HUES64 (cell line): ENCODE results near the gene NUP50.

Experiments
- H3K27ac ChIP-seq: 2 replicates; pipeline ENCODE4 v1.7.0; 2013; ENCODE audit warnings: low read depth, low read length, inconsistent platforms
- H3K27me3 ChIP-seq: 2 replicates; pipeline ENCODE4 v1.6.1; 2013; ENCODE audit warnings: mild to moderate bottlenecking, low read length; ENCODE audit not compliant: insufficient read depth
- H3K36me3 ChIP-seq: 2 replicates; pipeline ENCODE4 v1.6.1; 2013; ENCODE audit warnings: mild to moderate bottlenecking, low read length; ENCODE audit not compliant: insufficient read depth
- H3K4me1 ChIP-seq: 2 replicates; pipeline ENCODE4 v1.6.1; 2013; ENCODE audit warnings: mild to moderate bottlenecking, low read length, moderate library complexity; ENCODE audit not compliant: insufficient read depth
- H3K4me3 ChIP-seq: 2 replicates; pipeline ENCODE4 v1.5.1; 2013; ENCODE audit warnings: mild to moderate bottlenecking, low read length, moderate library complexity
- H3K9ac ChIP-seq: 2 replicates; pipeline ENCODE4 v1.6.1; 2013; ENCODE audit warnings: mild to moderate bottlenecking, low read depth, low read length
- H3K9me3 ChIP-seq: 2 replicates; pipeline ENCODE4 v1.6.1; 2013; ENCODE audit warnings: low read depth, low read length; ENCODE audit not compliant: insufficient read depth
- WGBS: fragments of 150-250, 120-280 bp; methylation state at CpG from one replicate; pipeline ENCODE4 v1.1.7; 2013; ENCODE audit warnings: missing lambda C conversion rate; 5-methylcytosine and 5-hydroxymethylcytosine counted together

Gene NUP50

GRCh38 chr22:45204819-45205218, 41.1 kb downstream of the NUP50 start:
- Histone ChIP-seq H3K27ac (no peak overlapping the region), H3K9me3 (no peaks in the 10 kb centered on the region), H3K9ac (no peak overlapping the region), H3K36me3 (peaks cover 13% of the 10 kb centered on the region; the same call in 1 of the 2 replicates), H3K4me3 (no peak overlapping the region), H3K27me3 (no peaks in the 10 kb centered on the region), H3K4me1 (no peaks in the 10 kb centered on the region)
- 92% methylated on average over 14 of the region's 14 CpGs for WGBS

GRCh38 chr22:45205276-45205925, 41.7 kb downstream of the NUP50 start:
- Histone ChIP-seq H3K4me1 (no peaks in the 10 kb centered on the region), H3K9ac (no peak overlapping the region), H3K9me3 (no peaks in the 10 kb centered on the region), H3K27me3 (no peaks in the 10 kb centered on the region), H3K36me3 (peaks cover 12% of the 10 kb centered on the region; the same call in 1 of the 2 replicates), H3K4me3 (no peak overlapping the region), H3K27ac (no peak overlapping the region)
- 93% methylated on average over 20 of the region's 20 CpGs for WGBS

- no peaks in the 10 kb centered on the region for H3K4me1 ChIP-seq
- no peaks in the 10 kb centered on the region for H3K27me3 ChIP-seq
- H3K4me3 ChIP-seq: no peak overlapping the region
- H3K27ac ChIP-seq: no peak overlapping the region
- 93% methylated on average over 6 of the region's 6 CpGs for WGBS
- H3K36me3 ChIP-seq: peaks cover 12% of the 10 kb centered on the region; the same call in 1 of the 2 replicates
- no peak overlapping the region for H3K9ac ChIP-seq
- no peaks in the 10 kb centered on the region for H3K9me3 ChIP-seq
These were observed 42.5 kb downstream of the NUP50 start for GRCh38 chr22:45206233-45206632.

GRCh38 chr22:45207533-45207932, 43.8 kb downstream of the NUP50 start:
- no peak overlapping the region for H3K9ac ChIP-seq

GRCh38 chr22:45207981-45208664, 44.4 kb downstream of the NUP50 start:
- WGBS: 90% methylated on average over 24 of the region's 24 CpGs
- Histone ChIP-seq H3K9me3 (no peaks in the 10 kb centered on the region), H3K9ac (no peak overlapping the region), H3K4me3 (no peak overlapping the region), H3K4me1 (peaks cover 9% of the 10 kb centered on the region; the same call in 1 of the 2 replicates), H3K27ac (no peak overlapping the region), H3K27me3 (no peaks in the 10 kb centered on the region), H3K36me3 (0 out of 2 replicates have a peak, but pooled peaks cover 3% of the 10 kb centered on the region)

More at GRCh38 chr22:45207533-45207932, 43.8 kb downstream of the NUP50 start:
- H3K36me3 ChIP-seq: peaks cover 8% of the 10 kb centered on the region; the same call in 1 of the 2 replicates
- H3K9me3 ChIP-seq: no peaks in the 10 kb centered on the region
- H3K27me3 ChIP-seq: no peaks in the 10 kb centered on the region
- WGBS: 97% methylated on average over 13 of the region's 13 CpGs
- H3K4me1 ChIP-seq: peaks cover 3% of the 10 kb centered on the region; the same call in 1 of the 2 replicates
- no peak overlapping the region for H3K4me3 ChIP-seq
- no peak overlapping the region for H3K27ac ChIP-seq

- Histone ChIP-seq H3K4me3 (no peak overlapping the region), H3K27ac (no peak overlapping the region), H3K27me3 (no peaks in the 10 kb centered on the region), H3K36me3 (0 out of 2 replicates have a peak, but pooled peaks cover 3% of the 10 kb centered on the region), H3K9me3 (no peaks in the 10 kb centered on the region), H3K9ac (no peak overlapping the region), H3K4me1 (peaks cover 10% of the 10 kb centered on the region; the same call in 1 of the 2 replicates)
- 79% methylated on average over 10 of the region's 10 CpGs for WGBS
These were observed 44.9 kb downstream of the NUP50 start for GRCh38 chr22:45208696-45208992.

GRCh38 chr22:45208993-45209838, 45.5 kb downstream of the NUP50 start:
- Histone ChIP-seq H3K4me1 (peaks cover 10% of the 10 kb centered on the region; the same call in 1 of the 2 replicates), H3K9ac (no peak overlapping the region), H3K9me3 (no peaks in the 10 kb centered on the region), H3K27ac (no peak overlapping the region), H3K27me3 (no peaks in the 10 kb centered on the region), H3K36me3 (0 out of 2 replicates have a peak, but pooled peaks cover 3% of the 10 kb centered on the region), H3K4me3 (no peak overlapping the region)
- 56% methylated on average over 29 of the region's 29 CpGs for WGBS

GRCh38 chr22:45210174-45210573, 46.4 kb downstream of the NUP50 start:
- H3K9ac ChIP-seq: no peak overlapping the region
- no peak overlapping the region for H3K4me3 ChIP-seq
- WGBS: 92% methylated on average over 7 of the region's 7 CpGs
- H3K9me3 ChIP-seq: no peaks in the 10 kb centered on the region
- 0 out of 2 replicates have a peak, but pooled peaks cover 3% of the 10 kb centered on the region for H3K36me3 ChIP-seq
- H3K4me1 ChIP-seq: peaks cover 10% of the 10 kb centered on the region; the same call in 1 of the 2 replicates
- no peaks in the 10 kb centered on the region for H3K27me3 ChIP-seq
- H3K27ac ChIP-seq: no peak overlapping the region

- Histone ChIP-seq H3K27ac (no peak overlapping the region), H3K36me3 (no peaks in the 10 kb centered on the region), H3K9ac (no peak overlapping the region), H3K4me3 (no peak overlapping the region), H3K27me3 (no peaks in the 10 kb centered on the region), H3K9me3 (no peaks in the 10 kb centered on the region), H3K4me1 (peaks cover 10% of the 10 kb centered on the region; the same call in 1 of the 2 replicates)
- 91% methylated on average over 11 of the region's 11 CpGs for WGBS
These were observed 46.9 kb downstream of the NUP50 start for GRCh38 chr22:45210577-45210976.

- H3K4me1 ChIP-seq: peaks cover 10% of the 10 kb centered on the region; the same call in 1 of the 2 replicates
- no peaks in the 10 kb centered on the region for H3K36me3 ChIP-seq
- no peaks in the 10 kb centered on the region for H3K9me3 ChIP-seq
- H3K27ac ChIP-seq: no peak overlapping the region
- 95% methylated on average over 8 of the region's 8 CpGs for WGBS
- H3K4me3 ChIP-seq: no peak overlapping the region
- H3K27me3 ChIP-seq: no peaks in the 10 kb centered on the region
- no peak overlapping the region for H3K9ac ChIP-seq
These were observed 47.3 kb downstream of the NUP50 start for GRCh38 chr22:45210991-45211390.

GRCh38 chr22:45211435-45211834, 47.7 kb downstream of the NUP50 start:
- 90% methylated on average over 8 of the region's 8 CpGs for WGBS
- Histone ChIP-seq H3K27ac (no peak overlapping the region), H3K4me1 (peaks cover 10% of the 10 kb centered on the region; the same call in 1 of the 2 replicates), H3K27me3 (no peaks in the 10 kb centered on the region), H3K4me3 (no peak overlapping the region), H3K9ac (no peak overlapping the region), H3K9me3 (no peaks in the 10 kb centered on the region), H3K36me3 (no peaks in the 10 kb centered on the region)
